Liver (tissue), 3 donors: ENCODE results near the gene GNG12.

Source experiments
- ATF3 ChIP-seq: IDR thresholded peaks from 2 replicates; pipeline ENCODE4 v1.6.1; 2016; ENCODE audit warnings: antibody characterized with exemption
- CTCF ChIP-seq: fragments of 150-350 bp; IDR thresholded peaks from 2 replicates; pipeline ENCODE4 v1.5.1; 2017; ENCODE audit warnings: improper control_type of control experiment, low read depth, low read length; ENCODE audit not compliant: missing input control
- REST ChIP-seq: IDR thresholded peaks from 2 replicates; pipeline ENCODE4 v1.6.1; 2016; ENCODE audit warnings: antibody characterized with exemption, mild to moderate bottlenecking
- donor health status: healthy.
- donor health status: healthy.

- TF ChIP-seq CTCF = no peak
- no peak for TF ChIP-seq ATF3
- no peak for TF ChIP-seq REST
Observed at GRCh38 chr1:67719329-67720196, 113.7 kb downstream of the GNG12 start.
